ENCODE data around the gene RFT1.
A peak's percentile ranks its signal among the peaks of the same experiment; 100 is the strongest.

The RFT1 gene

DNA sequence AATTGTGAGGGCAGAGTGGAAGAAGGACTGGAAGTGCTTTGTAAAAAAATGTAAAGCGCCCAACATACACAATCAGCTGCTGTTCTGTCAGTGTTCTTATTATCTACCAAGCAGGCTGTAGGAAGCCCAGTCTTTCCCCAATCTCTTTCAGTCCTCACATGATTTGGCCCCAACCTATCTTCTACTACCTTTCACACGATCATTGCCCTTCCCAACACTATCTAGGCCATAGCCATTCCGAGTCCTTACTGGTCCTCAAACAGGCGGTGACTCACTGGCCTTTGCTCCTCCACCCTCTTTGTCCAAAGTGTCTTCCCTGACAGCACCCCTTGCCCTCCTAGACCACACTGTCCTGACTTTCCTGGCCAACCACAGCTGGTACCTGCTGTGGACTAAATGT lies 861 bp upstream of the RFT1 start:
- H3K4me3 ChIP-seq (replicated peaks; ENCODE audit: insufficient read depth, low read length), result peak overlapping the region; percentile 89
- TF ChIP-seq GABPA (IDR thresholded peaks at IDR 0.05; ENCODE audit: low read depth) (no peak), POLR2AphosphoS5 (IDR thresholded peaks at IDR 0.05; ENCODE audit: low read depth) (no peak), SPI1 (IDR thresholded peaks at IDR 0.05; ENCODE audit: borderline replicate concordance, low read depth) (no peak), CTCF (IDR thresholded peaks at IDR 0.05; ENCODE audit: insufficient read depth, low read length) (no peak)
- TF ChIP-seq, protein P1, sequence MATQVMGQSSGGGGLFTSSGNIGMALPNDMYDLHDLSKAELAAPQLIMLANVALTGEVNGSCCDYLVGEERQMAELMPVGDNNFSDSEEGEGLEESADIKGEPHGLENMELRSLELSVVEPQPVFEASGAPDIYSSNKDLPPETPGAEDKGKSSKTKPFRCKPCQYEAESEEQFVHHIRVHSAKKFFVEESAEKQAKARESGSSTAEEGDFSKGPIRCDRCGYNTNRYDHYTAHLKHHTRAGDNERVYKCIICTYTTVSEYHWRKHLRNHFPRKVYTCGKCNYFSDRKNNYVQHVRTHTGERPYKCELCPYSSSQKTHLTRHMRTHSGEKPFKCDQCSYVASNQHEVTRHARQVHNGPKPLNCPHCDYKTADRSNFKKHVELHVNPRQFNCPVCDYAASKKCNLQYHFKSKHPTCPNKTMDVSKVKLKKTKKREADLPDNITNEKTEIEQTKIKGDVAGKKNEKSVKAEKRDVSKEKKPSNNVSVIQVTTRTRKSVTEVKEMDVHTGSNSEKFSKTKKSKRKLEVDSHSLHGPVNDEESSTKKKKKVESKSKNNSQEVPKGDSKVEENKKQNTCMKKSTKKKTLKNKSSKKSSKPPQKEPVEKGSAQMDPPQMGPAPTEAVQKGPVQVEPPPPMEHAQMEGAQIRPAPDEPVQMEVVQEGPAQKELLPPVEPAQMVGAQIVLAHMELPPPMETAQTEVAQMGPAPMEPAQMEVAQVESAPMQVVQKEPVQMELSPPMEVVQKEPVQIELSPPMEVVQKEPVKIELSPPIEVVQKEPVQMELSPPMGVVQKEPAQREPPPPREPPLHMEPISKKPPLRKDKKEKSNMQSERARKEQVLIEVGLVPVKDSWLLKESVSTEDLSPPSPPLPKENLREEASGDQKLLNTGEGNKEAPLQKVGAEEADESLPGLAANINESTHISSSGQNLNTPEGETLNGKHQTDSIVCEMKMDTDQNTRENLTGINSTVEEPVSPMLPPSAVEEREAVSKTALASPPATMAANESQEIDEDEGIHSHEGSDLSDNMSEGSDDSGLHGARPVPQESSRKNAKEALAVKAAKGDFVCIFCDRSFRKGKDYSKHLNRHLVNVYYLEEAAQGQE (IDR thresholded peaks at IDR 0.05; ENCODE audit: insufficient replicate concordance, low read depth), result no peak
- peak overlapping the region; percentile 90 for H3K27ac ChIP-seq (replicated peaks)
- no peaks in the 10 kb centered on the region for H3K27me3 ChIP-seq (ENCODE audit: insufficient read depth, poor library complexity, severe bottlenecking)
- DNase-seq (ENCODE audit: low read depth in 1 of 2, low spot score in 1 of 2), result no peak

DNA sequence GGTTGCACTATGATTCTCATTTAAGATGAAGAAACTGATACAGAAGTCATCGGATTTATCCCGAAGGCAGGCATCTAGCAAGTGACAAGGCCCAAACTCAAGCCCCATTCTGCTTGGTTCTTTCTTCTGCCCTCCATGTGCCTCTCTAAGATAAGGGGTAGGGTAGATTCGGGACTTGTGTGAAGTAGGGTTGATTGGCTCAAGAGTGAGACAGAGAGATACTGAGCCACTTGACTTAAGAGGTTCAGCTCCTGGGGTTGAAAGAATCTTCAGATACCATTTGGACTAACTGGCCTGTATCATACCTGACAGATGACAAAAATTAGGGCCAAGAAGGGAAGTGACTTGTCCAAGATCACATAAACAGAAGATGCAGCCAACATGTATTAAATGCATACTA lies 891 bp downstream of the RFT1 start:
- peak overlapping the region; percentile 89 for H3K4me3 ChIP-seq (replicated peaks; ENCODE audit: insufficient read depth, low read length)
- no peak for DNase-seq (ENCODE audit: low read depth in 1 of 2, low spot score in 1 of 2)
- no peaks in the 10 kb centered on the region for H3K27me3 ChIP-seq (ENCODE audit: insufficient read depth, poor library complexity, severe bottlenecking)
- H3K27ac ChIP-seq (replicated peaks), result peak overlapping the region; percentile 90
- no peak; the same call in 1 of the 2 replicates for TF ChIP-seq SPI1 (IDR thresholded peaks at IDR 0.05; ENCODE audit: borderline replicate concordance, low read depth)
- TF ChIP-seq POLR2AphosphoS5 (IDR thresholded peaks at IDR 0.05; ENCODE audit: low read depth), result no peak
- no peak for TF ChIP-seq CTCF (IDR thresholded peaks at IDR 0.05; ENCODE audit: insufficient read depth, low read length)
- TF ChIP-seq GABPA (IDR thresholded peaks at IDR 0.05; ENCODE audit: low read depth), result no peak
- TF ChIP-seq, protein P1 (IDR thresholded peaks at IDR 0.05; ENCODE audit: insufficient replicate concordance, low read depth), result no peak

GRCh38 chr3:53126601-53127000 lies 3.6 kb downstream of the RFT1 start:
- no peak overlapping the region for H3K4me3 ChIP-seq (replicated peaks; ENCODE audit: insufficient read depth, low read length)
- H3K27me3 ChIP-seq (ENCODE audit: insufficient read depth, poor library complexity, severe bottlenecking), result no peaks in the 10 kb centered on the region
- no peak overlapping the region for H3K27ac ChIP-seq (replicated peaks)
- TF ChIP-seq CTCF (IDR thresholded peaks at IDR 0.05; ENCODE audit: insufficient read depth, low read length) (no peak), SPI1 (IDR thresholded peaks at IDR 0.05; ENCODE audit: borderline replicate concordance, low read depth) (no peak)
- TF ChIP-seq, protein P1 (IDR thresholded peaks at IDR 0.05; ENCODE audit: insufficient replicate concordance, low read depth), result no peak
- DNase-seq (ENCODE audit: low read depth in 1 of 2, low spot score in 1 of 2), result no peak

Data from HL-60 (cell line).